Progenitor cell of endocrine pancreas (in vitro differentiated cells): ENCODE measurements around the gene POLR2M. TPM values are rescaled to one million over a fixed set of nuclear protein-coding genes. Genes with fewer than 3 reads are reported as not detected.
A peak's percentile ranks its signal among the peaks of the same experiment; 100 is the strongest.

ENCODE experiments used
- DNase-seq: peaks from one replicate; pipeline ENCODE4 v3.0.0; 2021; ENCODE audit warnings: low spot score; ENCODE audit not compliant: unreplicated experiment
- H3K27ac Mint-ChIP-seq: 2 replicates; pipeline ENCODE4 v1.8.0; 2021; ENCODE audit warnings: mild to moderate bottlenecking, moderate library complexity, mixed read lengths
- H3K27me3 Mint-ChIP-seq: 2 replicates; pipeline ENCODE4 v1.8.0; 2021; ENCODE audit warnings: mixed read lengths
- H3K36me3 Mint-ChIP-seq: 2 replicates; pipeline ENCODE4 v1.8.0; 2022; ENCODE audit warnings: mixed read lengths; ENCODE audit not compliant: insufficient read depth
- H3K4me1 Mint-ChIP-seq: 2 replicates; pipeline ENCODE4 v1.8.0; 2021; ENCODE audit warnings: low read depth, mixed read lengths
- H3K4me3 Mint-ChIP-seq: 2 replicates; pipeline ENCODE4 v1.8.0; 2021; ENCODE audit warnings: low read depth, mild to moderate bottlenecking, moderate library complexity, mixed read lengths
- H3K9me3 Mint-ChIP-seq: 2 replicates; pipeline ENCODE4 v1.8.0; 2021; ENCODE audit warnings: low read depth, mixed read lengths
- CTCF ChIP-seq: fragments of 200-600 bp; sonication (generic); IDR thresholded peaks from one replicate; pipeline ENCODE4 v1.5.0; 2021; ENCODE audit warnings: antibody characterized with exemption, mild to moderate bottlenecking; ENCODE audit not compliant: unreplicated experiment
- long read RNA-seq: library from polyadenylated mRNA; unstranded; transcript quantifications from one replicate; pipeline ENCODE4 v2.0.0, GENCODE V29; 2020
- total RNA-seq: library from RNA; stranded (reverse); gene quantifications from 2 replicates; pipeline ENCODE4 v1.2.1, GENCODE V29; 2021

POLR2M gene
- 57.0 and 64.3 TPM in 2 replicates for total RNA-seq
- long read RNA-seq, full-length matches to known transcripts, result 70 of 78 reads
- long read RNA-seq, partial matches to known transcripts, result 0 of 78 reads
- long read RNA-seq, other reads (novel, unspliced or antisense), result 8 of 78 reads

DNA sequence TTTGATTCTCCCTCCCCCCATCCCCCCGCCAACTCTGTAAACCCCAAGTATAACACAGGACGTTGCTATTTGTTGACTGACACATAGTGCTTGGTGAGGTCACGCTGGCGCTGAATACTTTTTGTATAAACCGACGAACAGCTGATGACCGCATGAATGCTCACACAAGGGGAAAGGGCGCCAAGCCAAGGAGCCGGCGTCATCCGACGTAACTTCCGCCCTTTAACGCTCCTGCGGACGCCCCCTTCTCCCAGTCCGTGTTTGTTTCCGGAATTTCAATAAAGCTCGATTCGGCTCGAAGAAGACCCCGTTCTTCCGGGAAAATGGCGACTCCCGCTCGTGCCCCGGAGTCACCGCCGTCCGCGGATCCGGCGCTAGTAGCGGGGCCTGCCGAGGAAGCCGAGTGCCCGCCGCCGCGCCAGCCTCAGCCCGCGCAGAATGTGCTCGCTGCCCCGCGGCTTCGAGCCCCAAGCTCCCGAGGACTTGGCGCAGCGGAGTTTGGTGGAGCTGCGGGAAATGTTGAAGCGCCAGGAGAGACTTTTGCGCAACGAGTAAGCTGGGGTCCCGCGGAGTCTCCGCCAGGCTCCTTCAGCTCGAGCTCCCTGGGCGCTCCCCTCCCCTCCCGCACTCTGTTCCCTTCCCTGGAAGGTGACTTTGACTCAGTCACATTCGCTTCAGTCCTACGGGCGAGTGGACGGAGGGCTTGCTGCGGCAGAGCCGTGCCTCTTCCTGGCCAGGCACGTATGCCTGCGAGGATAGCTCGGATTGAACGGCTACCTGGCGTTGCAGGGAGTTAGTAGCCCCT, at the start of gene POLR2M:
POLR2M (plus strand) TSS at position 310 of the 805 bp plus-strand sequence; CDS start at position 439, 129 bp downstream.
- Mint-ChIP-seq H3K4me1 (peaks cover 17% of the 10 kb centered on the region), H3K36me3 (peaks cover 3% of the 10 kb centered on the region), H3K27ac (peak within 1 kb of the TSS; percentile 80), H3K4me3 (peak within 1 kb of the TSS; percentile 84), H3K27me3 (peaks cover 27% of the 10 kb centered on the region), H3K9me3 (peaks cover 6% of the 10 kb centered on the region)
- TF ChIP-seq CTCF, result no peak
- DNase-seq, result peak; percentile 59

DNA sequence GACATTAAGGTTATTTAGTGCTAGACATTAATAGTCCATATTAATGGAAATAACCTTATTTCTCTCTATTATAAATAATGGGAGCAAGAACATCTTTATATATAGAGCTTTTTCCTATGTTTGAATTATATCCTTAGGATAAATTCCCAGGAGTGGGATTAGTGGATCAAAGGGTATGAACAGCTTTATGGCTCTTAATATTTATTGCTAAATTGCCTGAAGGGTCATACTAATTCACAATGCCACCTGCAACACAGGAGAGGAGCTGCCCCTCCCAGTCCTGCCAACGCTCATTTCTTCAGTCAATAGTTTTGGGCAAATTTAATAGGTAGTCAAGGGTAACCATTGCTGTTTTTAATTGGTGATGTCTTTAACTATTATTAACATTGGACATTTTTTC, 48.9 kb upstream of the POLR2M start:
- Mint-ChIP-seq H3K27me3 (no peaks in the 10 kb centered on the region), H3K4me1 (peaks cover 12% of the 10 kb centered on the region), H3K4me3 (no peak overlapping the region), H3K36me3 (no peaks in the 10 kb centered on the region), H3K9me3 (no peaks in the 10 kb centered on the region), H3K27ac (no peak overlapping the region)
- no peak for TF ChIP-seq CTCF
- no peak for DNase-seq

DNA sequence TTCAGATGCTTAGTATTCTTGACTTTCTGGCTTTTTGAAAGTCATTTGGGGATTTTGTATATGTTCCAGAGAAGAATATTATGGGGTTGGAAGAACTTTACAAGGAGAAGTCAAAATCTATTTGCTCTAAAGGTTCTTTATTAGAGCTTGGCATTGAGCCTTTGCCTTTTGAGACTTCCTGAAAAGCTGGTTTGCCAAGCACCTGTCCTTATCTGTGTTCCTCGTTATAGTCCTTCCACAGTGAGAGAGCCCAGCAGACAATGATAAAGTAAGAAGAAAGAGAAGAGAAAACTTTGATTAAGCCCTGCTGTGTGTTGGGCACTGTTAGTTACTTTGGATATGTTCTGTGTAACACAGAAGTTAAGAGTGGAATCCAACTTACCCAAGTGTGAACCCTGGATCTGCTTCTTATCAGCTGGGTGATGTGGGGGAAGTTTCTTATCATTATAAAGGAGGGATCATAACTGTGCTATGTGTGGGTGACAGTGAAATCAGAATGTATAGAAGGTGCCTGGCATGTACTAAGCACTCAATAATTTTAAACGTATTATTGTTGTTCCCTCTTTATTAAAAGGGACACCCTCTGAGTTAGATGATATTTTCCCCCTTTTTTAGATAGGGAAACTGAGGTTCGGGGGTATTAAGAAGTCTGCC, 44.3 kb upstream of the POLR2M start:
- no peak for DNase-seq
- H3K4me1 Mint-ChIP-seq, result peaks cover 15% of the 10 kb centered on the region
- no peak overlapping the region for H3K27ac Mint-ChIP-seq
- H3K27me3 Mint-ChIP-seq, result no peaks in the 10 kb centered on the region
- H3K9me3 Mint-ChIP-seq, result no peaks in the 10 kb centered on the region
- no peaks in the 10 kb centered on the region for H3K36me3 Mint-ChIP-seq
- no peak overlapping the region for H3K4me3 Mint-ChIP-seq
- TF ChIP-seq CTCF, result no peak

- peaks cover 21% of the 10 kb centered on the region for H3K4me1 Mint-ChIP-seq
- H3K9me3 Mint-ChIP-seq, result peaks cover 2% of the 10 kb centered on the region
- H3K4me3 Mint-ChIP-seq, result no peak overlapping the region
- no peak for TF ChIP-seq CTCF
- DNase-seq, result no peak
- no peaks in the 10 kb centered on the region for H3K27me3 Mint-ChIP-seq
- H3K27ac Mint-ChIP-seq, result no peak overlapping the region
- H3K36me3 Mint-ChIP-seq, result no peaks in the 10 kb centered on the region
These were observed 43.7 kb upstream of the POLR2M start for GRCh38 chr15:57662802-57663201.

- Mint-ChIP-seq H3K27me3 (no peaks in the 10 kb centered on the region), H3K4me3 (no peak overlapping the region), H3K27ac (no peak overlapping the region), H3K36me3 (no peaks in the 10 kb centered on the region), H3K4me1 (peaks cover 23% of the 10 kb centered on the region), H3K9me3 (peaks cover 3% of the 10 kb centered on the region)
- no peak for TF ChIP-seq CTCF
- DNase-seq, result no peak
These were observed 43.3 kb upstream of the POLR2M start for GRCh38 chr15:57663262-57663661.
